ENCODE results near the gene DNAJC11.

Gene DNAJC11

DNA sequence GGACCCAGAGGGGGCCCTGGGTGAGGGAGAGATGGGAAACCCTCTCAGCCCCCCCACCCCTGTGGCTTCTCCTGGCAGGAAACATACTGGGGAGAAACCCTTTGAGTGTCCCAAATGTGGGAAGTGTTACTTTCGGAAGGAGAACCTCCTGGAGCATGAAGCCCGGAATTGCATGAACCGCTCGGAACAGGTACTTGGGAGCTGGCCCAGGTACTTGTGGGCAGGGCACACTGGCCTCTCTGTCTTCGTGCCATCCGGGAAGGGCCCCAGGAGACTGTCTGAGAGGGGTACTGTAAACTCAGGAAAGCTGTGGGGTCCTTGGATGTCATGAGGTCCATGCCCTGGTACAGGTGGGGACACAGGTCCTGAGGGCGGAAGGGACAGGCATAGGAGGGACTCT lies 115.8 kb downstream of the DNAJC11 start:
- ATAC-seq (no peak), DNase-seq (no peak)

DNA sequence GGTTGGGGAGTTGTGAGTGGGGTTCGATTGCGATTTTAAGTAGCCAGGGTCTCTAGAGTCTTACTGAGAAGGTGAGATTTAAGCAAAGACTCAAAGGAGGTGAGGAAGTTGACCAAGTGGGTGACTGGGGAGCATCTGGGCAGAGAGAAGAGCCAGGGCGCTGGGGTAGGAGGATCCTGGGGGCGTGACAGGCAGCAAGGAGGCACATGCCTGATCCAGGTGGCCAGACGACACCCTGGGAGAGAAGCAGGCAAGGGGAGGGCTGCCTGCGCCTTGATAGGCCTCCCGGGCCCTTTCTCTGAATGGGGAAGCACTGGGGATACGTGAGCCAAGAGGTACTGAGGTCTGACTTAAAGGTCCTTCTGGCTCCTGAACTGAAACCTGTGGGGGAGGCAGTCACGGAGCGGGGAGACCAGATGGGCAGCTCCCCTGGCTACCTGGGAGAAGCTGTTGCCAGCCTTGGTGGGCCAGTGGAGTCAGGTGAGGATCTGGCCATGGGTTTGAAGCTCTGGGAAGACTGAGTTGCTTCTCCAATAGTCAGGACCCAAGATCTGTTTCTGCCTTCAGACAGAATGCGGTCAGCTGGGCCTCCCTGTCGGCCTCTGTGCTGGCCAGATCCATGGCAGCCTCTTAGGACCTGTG lies 116.4 kb downstream of the DNAJC11 start:
- ATAC-seq (no peak), DNase-seq (no peak)
